Measurements from ENCODE around the gene CHAF1B. TPM values are rescaled to one million over a fixed set of nuclear protein-coding genes. Genes with fewer than 3 reads are reported as not detected.

CHAF1B gene
- polyA plus RNA-seq, 3 donors, result 0.65 to 1.5 (median 0.79) TPM

GRCh38 chr21:36420571-36421339, 35.6 kb downstream of the CHAF1B start:
- 89 to 94% (median 91%) methylated on average over 18 of the region's 18 CpGs for WGBS, 3 donors
- H3K27ac ChIP-seq (ENCODE audit: low read depth, low read length), result no peak overlapping the region

GRCh38 chr21:36422279-36423098, 37.3 kb downstream of the CHAF1B start:
- H3K27ac ChIP-seq (ENCODE audit: low read depth, low read length), result no peak overlapping the region
- WGBS, 3 donors, result 47 to 64% (median 63%) methylated on average over 28 of the region's 28 CpGs

- WGBS, 3 donors, result 74 to 91% (median 78%) methylated on average over 12 of the region's 12 CpGs
- H3K27ac ChIP-seq (ENCODE audit: low read depth, low read length), result no peak overlapping the region
These were observed 38.7 kb downstream of the CHAF1B start for GRCh38 chr21:36423771-36424433.

GRCh38 chr21:36424592-36424991, 39.4 kb downstream of the CHAF1B start:
- WGBS, 3 donors, result 89 to 95% (median 94%) methylated on average over 8 of the region's 8 CpGs
- H3K27ac ChIP-seq (ENCODE audit: low read depth, low read length), result no peak overlapping the region

GRCh38 chr21:36425286-36425685, 40.1 kb downstream of the CHAF1B start:
- WGBS, 3 donors, result 72 to 86% (median 72%) methylated on average over 9 of the region's 9 CpGs
- no peak overlapping the region for H3K27ac ChIP-seq (ENCODE audit: low read depth, low read length)

- no peak overlapping the region for H3K27ac ChIP-seq (ENCODE audit: low read depth, low read length)
These were observed 42.3 kb downstream of the CHAF1B start for GRCh38 chr21:36427502-36427901.

GRCh38 chr21:36428761-36429432, 43.7 kb downstream of the CHAF1B start:
- 79 to 89% (median 79%) methylated on average over 12 of the region's 12 CpGs for WGBS, 3 donors

More at GRCh38 chr21:36427502-36427901, 42.3 kb downstream of the CHAF1B start:
- 90 to 94% (median 93%) methylated on average over 4 of the region's 4 CpGs for WGBS, 3 donors

GRCh38 chr21:36429947-36430546, 44.9 kb downstream of the CHAF1B start:
- WGBS, 3 donors, result 11 to 42% (median 12%) methylated on average over 22 of the region's 22 CpGs
- no peak overlapping the region for H3K27ac ChIP-seq (ENCODE audit: low read depth, low read length)

More at GRCh38 chr21:36428761-36429432, 43.7 kb downstream of the CHAF1B start:
- no peak overlapping the region for H3K27ac ChIP-seq (ENCODE audit: low read depth, low read length)

GRCh38 chr21:36430841-36431240, 45.6 kb downstream of the CHAF1B start:
- 73 to 77% (median 76%) methylated on average over 4 of the region's 4 CpGs for WGBS, 3 donors
- H3K27ac ChIP-seq (ENCODE audit: low read depth, low read length), result no peak overlapping the region

- 63 to 91% (median 79%) methylated on average over 4 of the region's 4 CpGs for WGBS, 3 donors
- no peak overlapping the region for H3K27ac ChIP-seq (ENCODE audit: low read depth, low read length)
These were observed 46.1 kb downstream of the CHAF1B start for GRCh38 chr21:36431252-36431651.

- no peak overlapping the region for H3K27ac ChIP-seq (ENCODE audit: low read depth, low read length)
- 79 to 90% (median 88%) methylated on average over 7 of the region's 7 CpGs for WGBS, 3 donors
These were observed 48.0 kb downstream of the CHAF1B start for GRCh38 chr21:36433059-36433709.

GRCh38 chr21:36434144-36434543, 49.0 kb downstream of the CHAF1B start:
- 90 to 95% (median 93%) methylated on average over 6 of the region's 6 CpGs for WGBS, 3 donors
- H3K27ac ChIP-seq (ENCODE audit: low read depth, low read length), result no peak overlapping the region

- 79 to 86% (median 82%) methylated on average over 5 of the region's 5 CpGs for WGBS, 3 donors
These were observed 51.9 kb downstream of the CHAF1B start for GRCh38 chr21:36436829-36437744.

GRCh38 chr21:36437745-36438128, 52.5 kb downstream of the CHAF1B start:
- 21 to 29% (median 27%) methylated on average over 6 of the region's 6 CpGs for WGBS, 3 donors
- H3K27ac ChIP-seq (ENCODE audit: low read depth, low read length), result no peak overlapping the region

More at GRCh38 chr21:36436829-36437744, 51.9 kb downstream of the CHAF1B start:
- no peak overlapping the region for H3K27ac ChIP-seq (ENCODE audit: low read depth, low read length)

GRCh38 chr21:36441715-36442114, 56.5 kb downstream of the CHAF1B start:
- 92 to 96% (median 95%) methylated on average over 6 of the region's 6 CpGs for WGBS, 3 donors
- no peak overlapping the region for H3K27ac ChIP-seq (ENCODE audit: low read depth, low read length)

GRCh38 chr21:36446301-36446700, 61.1 kb downstream of the CHAF1B start:
- 46 to 76% (median 71%) methylated on average over 10 of the region's 10 CpGs for WGBS, 3 donors
- no peak overlapping the region for H3K27ac ChIP-seq (ENCODE audit: low read depth, low read length)

- 71 to 81% (median 80%) methylated on average over 2 of the region's 2 CpGs for whole genome bisulfite sequencing, 3 donors
- no peak overlapping the region for H3K27ac ChIP-seq (ENCODE audit: low read depth, low read length)
These were observed 65.3 kb downstream of the CHAF1B start for GRCh38 chr21:36450511-36450910.
